H9 (cell line): ENCODE data around the gene EVI5L. TPM values are rescaled to one million over a fixed set of nuclear protein-coding genes. Genes with fewer than 3 reads are reported as not detected.

Experiments
- DNase-seq: peaks from one replicate; pipeline ENCODE4 v3.0.0-alpha.2; 2017
- H2AFZ ChIP-seq: one replicate; pipeline ENCODE4 v1.6.1; 2013; ENCODE audit warnings: mild to moderate bottlenecking, low read length, control low read depth, moderate library complexity
- H2AK5ac ChIP-seq: 2 replicates; pipeline ENCODE4 v1.6.1; 2013; ENCODE audit warnings: low read length, control low read depth, mixed read lengths; ENCODE audit not compliant: insufficient read length
- H2BK120ac ChIP-seq: one replicate; pipeline ENCODE4 v1.6.1; 2013; ENCODE audit warnings: low read depth, mild to moderate bottlenecking, low read length, control low read depth, inconsistent platforms; ENCODE audit not compliant: poor library complexity, severe bottlenecking
- H2BK12ac ChIP-seq: 2 replicates; pipeline ENCODE4 v1.6.1; 2013; ENCODE audit warnings: low read length, control low read depth, mixed read lengths, low read depth; ENCODE audit not compliant: insufficient read length
- H2BK15ac ChIP-seq: 2 replicates; pipeline ENCODE4 v1.6.1; 2013; ENCODE audit warnings: low read depth, low read length, control low read depth
- H2BK20ac ChIP-seq: one replicate; pipeline ENCODE4 v1.6.1; 2013; ENCODE audit warnings: low read depth, mild to moderate bottlenecking, low read length, control low read depth, inconsistent platforms; ENCODE audit not compliant: poor library complexity, severe bottlenecking
- H2BK5ac ChIP-seq: 2 replicates; pipeline ENCODE4 v1.6.1; 2013; ENCODE audit warnings: low read length, control low read depth, mixed read lengths; ENCODE audit not compliant: insufficient read length
- H3K14ac ChIP-seq: 2 replicates; pipeline ENCODE4 v1.6.1; 2013; ENCODE audit warnings: low read length, control low read depth; ENCODE audit not compliant: insufficient read depth
- H3K18ac ChIP-seq: 2 replicates; pipeline ENCODE4 v1.6.1; 2013; ENCODE audit warnings: low read depth, mild to moderate bottlenecking, mixed read lengths, low read length, control low read depth; ENCODE audit not compliant: insufficient read length
- H3K23ac ChIP-seq: 2 replicates; pipeline ENCODE4 v1.6.1; 2013; ENCODE audit warnings: low read length, control low read depth, mixed read lengths, low read depth; ENCODE audit not compliant: insufficient read length
- H3K23me2 ChIP-seq: 2 replicates; pipeline ENCODE4 v1.6.1; 2013; ENCODE audit warnings: low read depth, mild to moderate bottlenecking, mixed read lengths, low read length, control low read depth; ENCODE audit not compliant: insufficient read length, poor library complexity, severe bottlenecking
- H3K27ac ChIP-seq: 2 replicates; pipeline ENCODE4 v1.5.1; 2013; ENCODE audit warnings: low read length, control low read depth, mixed read lengths, low read depth; ENCODE audit not compliant: insufficient read length
- H3K27me3 ChIP-seq: 2 replicates; pipeline ENCODE4 v1.6.1; 2013; ENCODE audit warnings: low read length, control low read depth, inconsistent platforms; ENCODE audit not compliant: insufficient read depth
- H3K4ac ChIP-seq: 2 replicates; pipeline ENCODE4 v1.6.1; 2013; ENCODE audit warnings: low read depth, mild to moderate bottlenecking, control low read depth, inconsistent platforms, low read length, moderate library complexity
- H3K4me1 ChIP-seq: 2 replicates; pipeline ENCODE4 v1.6.1; 2013; ENCODE audit warnings: low read length, control low read depth, inconsistent platforms; ENCODE audit not compliant: insufficient read depth
- H3K4me2 ChIP-seq: 2 replicates; pipeline ENCODE4 v1.6.1; 2013; ENCODE audit warnings: low read length, control low read depth, mixed read lengths; ENCODE audit not compliant: insufficient read length, insufficient read depth
- H3K56ac ChIP-seq: 2 replicates; pipeline ENCODE4 v1.6.1; 2013; ENCODE audit warnings: low read depth, mild to moderate bottlenecking, mixed read lengths, low read length, control low read depth; ENCODE audit not compliant: insufficient read length
- H3K79me1 ChIP-seq: 2 replicates; pipeline ENCODE4 v1.6.1; 2013; ENCODE audit warnings: low read depth, mild to moderate bottlenecking, moderate library complexity, low read length, control low read depth, inconsistent platforms; ENCODE audit not compliant: insufficient read depth, poor library complexity, severe bottlenecking
- H3K79me2 ChIP-seq: 2 replicates; pipeline ENCODE4 v1.6.1; 2013; ENCODE audit warnings: low read length, control low read depth, inconsistent platforms; ENCODE audit not compliant: insufficient read depth
- H3K9ac ChIP-seq: 2 replicates; pipeline ENCODE4 v1.6.1; 2013; ENCODE audit warnings: low read length, control low read depth, mixed read lengths; ENCODE audit not compliant: insufficient read length; ENCODE audit errors: extremely low read depth
- H3K9me3 ChIP-seq: one replicate; pipeline ENCODE4 v1.6.1; 2013; ENCODE audit warnings: low read depth, low read length, inconsistent platforms; ENCODE audit not compliant: control insufficient read depth
- H3T11ph ChIP-seq: one replicate; pipeline ENCODE4 v1.6.1; 2013; ENCODE audit warnings: mild to moderate bottlenecking, low read length, control low read depth, inconsistent platforms
- H4K20me1 ChIP-seq: one replicate; pipeline ENCODE4 v1.6.1; 2013; ENCODE audit not compliant: control insufficient read depth, insufficient read length, insufficient read depth
- H4K5ac ChIP-seq: 2 replicates; pipeline ENCODE4 v1.6.1; 2013; ENCODE audit warnings: low read depth, mild to moderate bottlenecking, mixed read lengths, low read length, control low read depth; ENCODE audit not compliant: insufficient read length
- H4K8ac ChIP-seq: replicated peaks from 2 replicates; pipeline ENCODE4 v1.6.1; 2013; ENCODE audit warnings: low read length, control low read depth, mixed read lengths, low read depth; ENCODE audit not compliant: insufficient read length
- H4K91ac ChIP-seq: 2 replicates; pipeline ENCODE4 v1.6.1; 2013; ENCODE audit warnings: low read depth, mild to moderate bottlenecking, moderate library complexity, mixed read lengths, low read length, control low read depth; ENCODE audit not compliant: insufficient read length
- H3K27ac Mint-ChIP-seq, 3 experiments: 2 replicates in 2 of 3; 3 replicates in 1 of 3; pipeline ENCODE4 v1.8.0; 2020 to 2021; ENCODE audit warnings: mixed read lengths in 3 of 3, mild to moderate bottlenecking in 1 of 3, moderate library complexity in 1 of 3
- H3K27me3 Mint-ChIP-seq: 2 replicates; pipeline ENCODE4 v1.8.0; 2021; ENCODE audit warnings: low read depth, mild to moderate bottlenecking, moderate library complexity, mixed read lengths
- H3K36me3 Mint-ChIP-seq, 3 experiments: 2 replicates in 2 of 3; 3 replicates in 1 of 3; pipeline ENCODE4 v1.8.0; 2020 to 2021; ENCODE audit warnings: low read depth in 3 of 3, mixed read lengths in 3 of 3; ENCODE audit not compliant: insufficient read depth in 1 of 3
- H3K4me1 Mint-ChIP-seq, 2 experiments: 2 replicates each; pipeline ENCODE4 v1.8.0; 2020; ENCODE audit warnings: mixed read lengths in 2 of 2
- H3K4me3 Mint-ChIP-seq, 2 experiments: 2 replicates in 1 of 2; 3 replicates in 1 of 2; pipeline ENCODE4 v1.8.0; 2020 to 2021; ENCODE audit warnings: mild to moderate bottlenecking in 2 of 2, mixed read lengths in 2 of 2, moderate library complexity in 1 of 2
- H3K9me3 Mint-ChIP-seq, 2 experiments: 2 replicates in 1 of 2; 3 replicates in 1 of 2; pipeline ENCODE4 v1.8.0; 2020; ENCODE audit warnings: mild to moderate bottlenecking in 2 of 2, mixed read lengths in 2 of 2, moderate library complexity in 1 of 2
- WGBS: extraction: QIAGEN DNeasy Blood & Tissue Kit; methylation state at CpG from one replicate; pipeline ENCODE4 v1.1.7; 2013; ENCODE audit warnings: missing lambda C conversion rate, low lambda C conversion rate, mixed read lengths; ENCODE audit not compliant: insufficient read length; ENCODE audit errors: extremely low coverage; 5-methylcytosine and 5-hydroxymethylcytosine counted together
- total RNA-seq: library from RNA; stranded (reverse); gene quantifications from 2 replicates; pipeline ENCODE4 v1.2.1, GENCODE V29; 2021
- TF ChIP-seq, protein P1 (sequence below): fragments of 200-600 bp; sonication (generic); conservative IDR thresholded peaks from 3 replicates; pipeline ENCODE4 v1.8.0; 2021; ENCODE audit warnings: antibody characterized with exemption, mild to moderate bottlenecking

The EVI5L gene
- total RNA-seq, 1 experiment from 2014 or later, result 7.1 TPM

DNA sequence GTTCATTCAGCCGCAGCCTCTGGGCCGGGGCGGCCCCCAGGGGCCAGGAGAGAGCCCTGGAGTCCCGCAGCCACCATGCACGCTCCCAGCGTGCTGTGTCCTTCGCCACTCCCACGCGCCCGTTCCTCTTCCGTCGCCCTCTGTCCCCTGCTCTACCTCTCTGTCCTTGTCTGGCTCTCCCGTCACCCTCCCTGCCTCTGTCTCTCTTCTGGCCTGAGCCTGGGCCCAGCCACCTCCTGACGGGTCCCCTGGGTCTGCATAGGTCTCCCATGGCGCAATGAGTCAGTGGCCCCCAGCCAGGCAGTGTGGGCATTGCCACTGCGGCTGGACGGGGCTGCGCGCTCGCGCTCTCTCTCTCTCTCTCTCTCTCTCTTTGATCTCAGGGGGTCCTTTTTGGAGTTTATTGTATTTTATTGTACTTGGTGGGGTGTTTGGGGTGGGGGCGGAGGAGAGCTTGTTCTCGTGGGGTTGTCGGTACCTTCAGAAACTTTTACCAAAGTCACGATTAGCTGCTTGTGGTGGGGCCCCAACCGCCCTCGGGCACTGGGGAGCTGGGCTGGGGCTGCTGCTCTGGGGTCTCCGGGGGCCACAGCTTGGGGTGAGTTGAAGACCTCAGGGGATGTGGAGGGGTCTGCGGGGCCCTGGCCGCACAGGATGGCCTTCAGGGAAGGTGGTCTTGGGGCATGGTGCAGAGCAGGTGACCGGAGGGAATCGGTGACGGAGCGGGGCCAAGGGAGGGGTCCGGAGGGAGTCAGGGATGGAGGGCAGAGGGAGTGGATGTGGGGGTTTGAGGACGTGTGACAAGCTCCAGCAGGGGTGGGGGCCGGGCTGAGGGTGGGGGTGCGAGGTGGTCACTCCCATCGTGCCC, 82.9 kb downstream of the EVI5L start:
- Mint-ChIP-seq H3K4me1 (peaks cover 7 to 12% of the 10 kb centered on the region in 2 experiments), H3K27ac (no peak overlapping the region), H3K36me3 (peaks cover 13 to 28% (median 24%) of the 10 kb centered on the region in 3 experiments; a peak in 6 of 7 replicates), H3K4me3 (no peak overlapping the region), H3K27me3 (peaks cover 39% of the 10 kb centered on the region), H3K9me3 (no peaks in the 10 kb centered on the region)
- Histone ChIP-seq H4K5ac (no peak overlapping the region), H4K8ac (no peak overlapping the region), H2BK5ac (no peak overlapping the region), H3K79me1 (no peaks in the 10 kb centered on the region), H2BK15ac (no peak overlapping the region), H3K4ac (no peak overlapping the region), H2BK120ac (no peak overlapping the region), H3K27ac (no peak overlapping the region), H3T11ph (no peak overlapping the region), H2AFZ (no peak overlapping the region), H3K9ac (no peak overlapping the region), H3K18ac (no peak overlapping the region), H3K23ac (no peak overlapping the region), H3K9me3 (no peaks in the 10 kb centered on the region), H4K91ac (no peak overlapping the region), H3K4me2 (no peak overlapping the region), H2BK12ac (no peak overlapping the region), H3K79me2 (no peaks in the 10 kb centered on the region), H2AK5ac (no peak overlapping the region), H4K20me1 (no peaks in the 10 kb centered on the region), H2BK20ac (no peak overlapping the region), H3K4me1 (no peaks in the 10 kb centered on the region), H3K14ac (no peak overlapping the region), H3K27me3 (peaks cover 16% of the 10 kb centered on the region; the same call in 1 of the 2 replicates), H3K56ac (no peak overlapping the region), H3K23me2 (peaks cover 11% of the 10 kb centered on the region)
- no peak for DNase-seq
- WGBS, result no CpG with 5 or more reads among the region's 39 CpGs
- TF ChIP-seq, protein P1, sequence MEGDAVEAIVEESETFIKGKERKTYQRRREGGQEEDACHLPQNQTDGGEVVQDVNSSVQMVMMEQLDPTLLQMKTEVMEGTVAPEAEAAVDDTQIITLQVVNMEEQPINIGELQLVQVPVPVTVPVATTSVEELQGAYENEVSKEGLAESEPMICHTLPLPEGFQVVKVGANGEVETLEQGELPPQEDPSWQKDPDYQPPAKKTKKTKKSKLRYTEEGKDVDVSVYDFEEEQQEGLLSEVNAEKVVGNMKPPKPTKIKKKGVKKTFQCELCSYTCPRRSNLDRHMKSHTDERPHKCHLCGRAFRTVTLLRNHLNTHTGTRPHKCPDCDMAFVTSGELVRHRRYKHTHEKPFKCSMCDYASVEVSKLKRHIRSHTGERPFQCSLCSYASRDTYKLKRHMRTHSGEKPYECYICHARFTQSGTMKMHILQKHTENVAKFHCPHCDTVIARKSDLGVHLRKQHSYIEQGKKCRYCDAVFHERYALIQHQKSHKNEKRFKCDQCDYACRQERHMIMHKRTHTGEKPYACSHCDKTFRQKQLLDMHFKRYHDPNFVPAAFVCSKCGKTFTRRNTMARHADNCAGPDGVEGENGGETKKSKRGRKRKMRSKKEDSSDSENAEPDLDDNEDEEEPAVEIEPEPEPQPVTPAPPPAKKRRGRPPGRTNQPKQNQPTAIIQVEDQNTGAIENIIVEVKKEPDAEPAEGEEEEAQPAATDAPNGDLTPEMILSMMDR, result no peak
